SK-N-MC (cell line): ENCODE data around the gene SOST.

Source experiments
- DNase-seq: peaks from one replicate; pipeline ENCODE4 v3.0.0-alpha.2; 2011; ENCODE audit warnings: low read depth, low spot score
- H3K27ac ChIP-seq: fragments of 200-600 bp; sonication (generic); 2 replicates; pipeline ENCODE4 v1.5.1; 2016; ENCODE audit warnings: mixed run types
- H3K36me3 ChIP-seq: fragments of 200-600 bp; sonication (generic); 2 replicates; pipeline ENCODE4 v1.6.1; 2017; ENCODE audit warnings: antibody characterized with exemption, low read length, mixed read lengths; ENCODE audit not compliant: insufficient read depth
- H3K4me3 ChIP-seq: fragments of 200-600 bp; sonication (generic); 2 replicates; pipeline ENCODE4 v1.5.1; 2016
- H3K9ac ChIP-seq: fragments of 200-600 bp; sonication (generic); 2 replicates; pipeline ENCODE4 v1.8.0; 2017; ENCODE audit warnings: mixed run types, mixed read lengths; ENCODE audit not compliant: insufficient read length
- H3K9me3 ChIP-seq: fragments of 200-600 bp; sonication (generic); 2 replicates; pipeline ENCODE4 v1.6.1; 2017; ENCODE audit warnings: low read depth, mild to moderate bottlenecking, antibody characterized with exemption, low read length, moderate library complexity, mixed read lengths
- EZH2 ChIP-seq: fragments of 200-600 bp; sonication (generic); IDR thresholded peaks from one replicate; pipeline ENCODE4 v1.6.1; 2017; ENCODE audit warnings: antibody characterized with exemption
- FOXP2 ChIP-seq: optimal IDR thresholded peaks from 2 replicates; pipeline ENCODE3; 2011; ENCODE audit warnings: mild to moderate bottlenecking, moderate library complexity; ENCODE audit not compliant: insufficient read depth; ENCODE audit errors: extremely low read length, control extremely low read depth
- POLR2AphosphoS5 ChIP-seq: IDR thresholded peaks from 2 replicates; pipeline ENCODE4 v1.6.1; 2012; ENCODE audit warnings: mild to moderate bottlenecking, low read depth, low read length, borderline replicate concordance

SOST gene

GRCh38 chr17:43790311-43790940, 31.8 kb upstream of the SOST start:
- DNase-seq = no peak
- no peak for TF ChIP-seq POLR2AphosphoS5
- no peak for TF ChIP-seq FOXP2
- TF ChIP-seq EZH2 = no peak
- H3K9ac ChIP-seq = no peak overlapping the region

GRCh38 chr17:43789482-43789881, 30.9 kb upstream of the SOST start:
- TF ChIP-seq POLR2AphosphoS5 = no peak
- no peak for TF ChIP-seq EZH2
- no peak for TF ChIP-seq FOXP2
- DNase-seq = no peak
- H3K4me3 ChIP-seq = no peak overlapping the region
- H3K9me3 ChIP-seq = no peaks in the 10 kb centered on the region
- H3K36me3 ChIP-seq = no peaks in the 10 kb centered on the region
- H3K9ac ChIP-seq = no peak overlapping the region
- H3K27ac ChIP-seq = no peak overlapping the region

More at GRCh38 chr17:43790311-43790940, 31.8 kb upstream of the SOST start:
- no peaks in the 10 kb centered on the region for H3K36me3 ChIP-seq
- H3K9me3 ChIP-seq = no peaks in the 10 kb centered on the region
- H3K4me3 ChIP-seq = no peak overlapping the region
- no peak overlapping the region for H3K27ac ChIP-seq

GRCh38 chr17:43788540-43788939, 29.9 kb upstream of the SOST start:
- no peak overlapping the region for H3K4me3 ChIP-seq
- H3K9ac ChIP-seq = no peak overlapping the region

GRCh38 chr17:43787728-43788127, 29.1 kb upstream of the SOST start:
- DNase-seq = no peak
- Histone ChIP-seq H3K9me3 (no peaks in the 10 kb centered on the region), H3K27ac (peak overlapping the region; percentile 32; the same call in 1 of the 2 replicates), H3K9ac (no peak overlapping the region), H3K36me3 (no peaks in the 10 kb centered on the region), H3K4me3 (peak overlapping the region; percentile 31; the same call in 1 of the 2 replicates)
- no peak for TF ChIP-seq FOXP2
- no peak for TF ChIP-seq EZH2
- TF ChIP-seq POLR2AphosphoS5 = no peak

More at GRCh38 chr17:43788540-43788939, 29.9 kb upstream of the SOST start:
- no peak overlapping the region for H3K27ac ChIP-seq
- no peaks in the 10 kb centered on the region for H3K9me3 ChIP-seq
- no peak for DNase-seq
- TF ChIP-seq POLR2AphosphoS5 = no peak
- TF ChIP-seq FOXP2 = no peak
- TF ChIP-seq EZH2 = no peak
- H3K36me3 ChIP-seq = no peaks in the 10 kb centered on the region

- no peak overlapping the region for H3K4me3 ChIP-seq
- no peaks in the 10 kb centered on the region for H3K9me3 ChIP-seq
- H3K9ac ChIP-seq = no peak overlapping the region
- H3K27ac ChIP-seq = no peak overlapping the region
- H3K36me3 ChIP-seq = no peaks in the 10 kb centered on the region
- TF ChIP-seq FOXP2 (no peak), POLR2AphosphoS5 (no peak), EZH2 (no peak)
- DNase-seq = no peak
Observed at GRCh38 chr17:43784628-43785101, 26.1 kb upstream of the SOST start.

GRCh38 chr17:43784068-43784467, 25.5 kb upstream of the SOST start:
- no peak for DNase-seq
- Histone ChIP-seq H3K36me3 (no peaks in the 10 kb centered on the region), H3K9me3 (no peaks in the 10 kb centered on the region), H3K27ac (no peak overlapping the region), H3K4me3 (no peak overlapping the region), H3K9ac (no peak overlapping the region)
- TF ChIP-seq EZH2 (no peak), POLR2AphosphoS5 (no peak), FOXP2 (no peak)

- no peak for DNase-seq
- H3K27ac ChIP-seq = no peak overlapping the region
- no peak overlapping the region for H3K9ac ChIP-seq
- H3K4me3 ChIP-seq = no peak overlapping the region
- no peaks in the 10 kb centered on the region for H3K36me3 ChIP-seq
- no peak for TF ChIP-seq POLR2AphosphoS5
- TF ChIP-seq FOXP2 = no peak
- no peak for TF ChIP-seq EZH2
- no peaks in the 10 kb centered on the region for H3K9me3 ChIP-seq
Observed at GRCh38 chr17:43782913-43783680, 24.5 kb upstream of the SOST start.

GRCh38 chr17:43780135-43780534, 21.5 kb upstream of the SOST start, which contains the start of gene CFAP97D1:
CFAP97D1 (plus strand) TSS chr17:43780435; CDS start chr17:43780463, 28 bp downstream.
- Histone ChIP-seq H3K9me3 (no peaks in the 10 kb centered on the region), H3K27ac (no peak within 1 kb of the TSS), H3K9ac (peak within 1 kb of the TSS; percentile 72), H3K36me3 (no peaks in the 10 kb centered on the region), H3K4me3 (peak within 1 kb of the TSS; percentile 98)
- no peak for DNase-seq
- TF ChIP-seq FOXP2 (no peak), EZH2 (no peak), POLR2AphosphoS5 (no peak)
